OCI-LY7 (cell line): ENCODE measurements around the gene ZFYVE28. TPM values are rescaled to one million over a fixed set of nuclear protein-coding genes. Genes with fewer than 3 reads are reported as not detected.

ENCODE experiments used
- BruUV-seq: library from RNA; stranded (reverse); fragments of 400-500 nt; replicated peaks from 2 replicates; lab custom pipeline; 2021; lab: Mats Ljungman, UMichigan
- CTCF ChIA-PET: fragments of 300-600 bp; sonication (Branson Sonifier 250); formaldehyde crosslinking; loops from one replicate; lab custom pipeline; 2022; ENCODE audit warnings: antibody characterized with exemption; ENCODE audit not compliant: unreplicated experiment; lab: Charles Lee
- POLR2A ChIA-PET: fragments of 300-600 bp; sonication (Branson Sonifier 250); formaldehyde crosslinking; loops from one replicate; lab custom pipeline; 2022; ENCODE audit warnings: antibody characterized with exemption; lab: Charles Lee
- DNase-seq: peaks from one replicate; pipeline ENCODE4 v3.0.0-alpha.2; 2015; ENCODE audit warnings: low spot score
- H2AFZ ChIP-seq: fragments of 200-600 bp; sonication (generic), shearing (Covaris generic); 2 replicates; pipeline ENCODE4 v1.6.1; 2014; ENCODE audit warnings: mild to moderate bottlenecking, antibody characterized with exemption, low read length, moderate library complexity
- H3K27ac ChIP-seq: fragments of 200-600 bp; sonication (generic); 2 replicates; pipeline ENCODE4 v1.5.1; 2014; ENCODE audit warnings: mixed run types, low read depth, mild to moderate bottlenecking, moderate library complexity, low read length, inconsistent platforms; ENCODE audit not compliant: poor library complexity, severe bottlenecking
- H3K36me3 ChIP-seq: fragments of 200-600 bp; sonication (generic); 2 replicates; pipeline ENCODE4 v1.6.1; 2014; ENCODE audit warnings: mild to moderate bottlenecking, antibody characterized with exemption, low read length, moderate library complexity, mixed read lengths; ENCODE audit not compliant: insufficient read depth
- H3K4me1 ChIP-seq: fragments of 200-600 bp; sonication (generic); 2 replicates; pipeline ENCODE4 v1.5.1; 2014; ENCODE audit warnings: mild to moderate bottlenecking, low read length; ENCODE audit not compliant: insufficient read depth, poor library complexity, severe bottlenecking
- H3K4me2 ChIP-seq: fragments of 200-600 bp; sonication (generic); 2 replicates; pipeline ENCODE4 v1.6.1; 2014; ENCODE audit warnings: mild to moderate bottlenecking, low read length
- H3K4me3 ChIP-seq: fragments of 200-600 bp; sonication (generic); 2 replicates; pipeline ENCODE4 v1.5.1; 2014; ENCODE audit warnings: mild to moderate bottlenecking, low read depth, low read length; ENCODE audit not compliant: poor library complexity, severe bottlenecking
- H3K79me2 ChIP-seq: fragments of 200-600 bp; sonication (generic); 2 replicates; pipeline ENCODE4 v1.6.1; 2016; ENCODE audit warnings: low read depth, mild to moderate bottlenecking, low read length, moderate library complexity, mixed read lengths; ENCODE audit not compliant: insufficient read depth
- H3K9me2 ChIP-seq: fragments of 200-600 bp; sonication (generic); 2 replicates; pipeline ENCODE4 v1.6.1; 2016; ENCODE audit warnings: mild to moderate bottlenecking, low read length, mixed read lengths; ENCODE audit not compliant: insufficient read depth
- H3K9me3 ChIP-seq: fragments of 200-600 bp; sonication (generic); 2 replicates; pipeline ENCODE4 v1.6.1; 2014; ENCODE audit warnings: mild to moderate bottlenecking, mixed run types, low read length, mixed read lengths
- H4K20me1 ChIP-seq: fragments of 200-600 bp; sonication (generic); 2 replicates; pipeline ENCODE4 v1.6.1; 2014; ENCODE audit warnings: mild to moderate bottlenecking, antibody characterized with exemption, low read length, moderate library complexity, mixed read lengths; ENCODE audit not compliant: insufficient read depth
- CTCF ChIP-seq: fragments of 200-600 bp; sonication (generic); conservative IDR thresholded peaks from 2 replicates; pipeline ENCODE4 v1.5.1; 2014; ENCODE audit warnings: mild to moderate bottlenecking, antibody characterized with exemption, low read length, moderate library complexity, mixed read lengths
- EZH2phosphoT487 ChIP-seq: fragments of 200-600 bp; sonication (generic); IDR thresholded peaks from 2 replicates; pipeline ENCODE4 v1.6.1; 2018; ENCODE audit warnings: low read depth, borderline replicate concordance, mild to moderate bottlenecking, mixed run types, antibody characterized with exemption, low read length, moderate library complexity, mixed read lengths
- intact Hi-C: fragments of 100-400 bp; cut with micrococcal nuclease; formaldehyde crosslinking; loops from one replicate; pipeline ENCODE4 v1.10.0; 2022; ENCODE audit not compliant: unreplicated experiment
- total RNA-seq, 2 experiments: library from RNA; depleted of rRNA in 1 of 2; stranded (reverse); fragments of >200 nt in 1 of 2; shearing (Covaris generic) in 1 of 2; gene quantifications; 2 replicates each; pipeline ENCODE4 v1.2.3, GENCODE V29; 2014 to 2022

ZFYVE28 gene
- total RNA-seq, 2 experiments from 2014 or later = 0.32 TPM; not detected in 1

GRCh38 chr4:2252530-2253091 lies 165.8 kb downstream of the ZFYVE28 start:
- no peaks in the 10 kb centered on the region for H3K9me3 ChIP-seq
- no peaks in the 10 kb centered on the region for H3K36me3 ChIP-seq
- no peak overlapping the region for H3K4me3 ChIP-seq
- DNase-seq = no peak
- intact Hi-C loops = no loop called here
- no peak overlapping the region for H3K27ac ChIP-seq
- no peak overlapping the region for H3K4me2 ChIP-seq
- H4K20me1 ChIP-seq = no peaks in the 10 kb centered on the region
- H2AFZ ChIP-seq = no peak overlapping the region
- POLR2A ChIA-PET = interaction anchor here (0.6 kb wide), 1 partner anchor 29 kb away, joined by 3 read pairs; no protein-coding TSS in a partner anchor
- no peaks in the 10 kb centered on the region for H3K9me2 ChIP-seq
- TF ChIP-seq CTCF (no peak), EZH2phosphoT487 (no peak)
- CTCF ChIA-PET = no interaction called here
- BruUV-seq = no TSS peak
- no peaks in the 10 kb centered on the region for H3K4me1 ChIP-seq
- no peaks in the 10 kb centered on the region for H3K79me2 ChIP-seq

GRCh38 chr4:2251795-2252529 lies 166.5 kb downstream of the ZFYVE28 start:
- H4K20me1 ChIP-seq = no peaks in the 10 kb centered on the region
- DNase-seq = no peak
- CTCF ChIA-PET = no interaction called here
- H3K4me1 ChIP-seq = no peaks in the 10 kb centered on the region
- H3K9me2 ChIP-seq = no peaks in the 10 kb centered on the region
- no TSS peak for BruUV-seq
- no peaks in the 10 kb centered on the region for H3K9me3 ChIP-seq
- no peak overlapping the region for H3K4me2 ChIP-seq
- intact Hi-C loops = no loop called here
- no peaks in the 10 kb centered on the region for H3K79me2 ChIP-seq
- no peak overlapping the region for H2AFZ ChIP-seq
- no peak for TF ChIP-seq CTCF
- no peak for TF ChIP-seq EZH2phosphoT487
- H3K27ac ChIP-seq = no peak overlapping the region
- no peaks in the 10 kb centered on the region for H3K36me3 ChIP-seq
- H3K4me3 ChIP-seq = no peak overlapping the region
- POLR2A ChIA-PET = interaction anchor here (0.6 kb wide), 1 partner anchor 30 kb away, joined by 3 read pairs; no protein-coding TSS in a partner anchor
